OCI-LY3 (cell line): ENCODE data around the gene PHLPP2.

Source experiments
- CTCF ChIP-seq: fragments of 200-600, 300-600 bp; sonication (generic); IDR thresholded peaks from 2 replicates; pipeline ENCODE4 v1.5.1; 2014; ENCODE audit warnings: antibody characterized with exemption, low read length, low read depth
- EZH2phosphoT487 ChIP-seq: fragments of 200-600 bp; shearing (Covaris generic); IDR thresholded peaks from 2 replicates; pipeline ENCODE4 v1.6.1; 2018; ENCODE audit warnings: antibody characterized with exemption, mixed run types, low read depth

- TF ChIP-seq CTCF: no peak
- no peak for TF ChIP-seq EZH2phosphoT487
Observed at GRCh38 chr16:71629278-71630016, 95.1 kb downstream of the PHLPP2 start.
